Mesenchymal stem cell (in vitro differentiated cells and primary cell): Measurements from ENCODE around the gene CLDN15.
"Not testable (repeated sequence)": the region's sequence is repeated elsewhere in the genome, so short reads cannot be mapped to it uniquely, and the experiment has no call there.

ENCODE experiments used
- DNase-seq: peaks from one replicate; pipeline ENCODE4 v3.0.0-alpha.2; 2013
- H2AFZ ChIP-seq: one replicate; pipeline ENCODE4 v1.6.1; 2013; ENCODE audit warnings: low read depth, mild to moderate bottlenecking, control low read depth, inconsistent platforms, low read length, moderate library complexity
- H2AK5ac ChIP-seq: 2 replicates; pipeline ENCODE4 v1.6.1; 2013; ENCODE audit warnings: low read length, moderate library complexity, mild to moderate bottlenecking, inconsistent platforms; ENCODE audit not compliant: severe bottlenecking
- H2BK120ac ChIP-seq: one replicate; pipeline ENCODE4 v1.6.1; 2013; ENCODE audit warnings: low read depth, mild to moderate bottlenecking, inconsistent platforms, low read length, moderate library complexity
- H2BK12ac ChIP-seq, 2 experiments: one replicate each; pipeline ENCODE4 v1.6.1; 2013; ENCODE audit warnings: inconsistent platforms in 2 of 2, low read length in 2 of 2, mild to moderate bottlenecking in 2 of 2, moderate library complexity in 2 of 2, control low read depth in 1 of 2
- H2BK15ac ChIP-seq: one replicate; pipeline ENCODE4 v1.6.1; 2013; ENCODE audit warnings: mild to moderate bottlenecking, low read depth, inconsistent platforms; ENCODE audit not compliant: poor library complexity, severe bottlenecking
- H2BK5ac ChIP-seq: 2 replicates; pipeline ENCODE4 v1.6.1; 2013; ENCODE audit warnings: low read depth, mild to moderate bottlenecking, low read length, control low read depth, inconsistent platforms; ENCODE audit not compliant: poor library complexity, severe bottlenecking
- H3K14ac ChIP-seq, 2 experiments: one replicate each; pipeline ENCODE4 v1.6.1; 2013; ENCODE audit warnings: inconsistent platforms in 2 of 2, low read length in 2 of 2, control low read depth in 1 of 2, mild to moderate bottlenecking in 1 of 2, moderate library complexity in 1 of 2
- H3K18ac ChIP-seq, 2 experiments: one replicate each; pipeline ENCODE4 v1.6.1; 2013; ENCODE audit warnings: inconsistent platforms in 2 of 2, low read length in 2 of 2, control low read depth in 1 of 2, low read depth in 1 of 2, mild to moderate bottlenecking in 1 of 2
- H3K23ac ChIP-seq, 2 experiments: one replicate each; pipeline ENCODE4 v1.6.1; 2013; ENCODE audit warnings: inconsistent platforms in 2 of 2, low read length in 2 of 2, mild to moderate bottlenecking in 2 of 2, moderate library complexity in 2 of 2, control low read depth in 1 of 2
- H3K27ac ChIP-seq: 2 replicates; pipeline ENCODE4 v1.5.1; 2013; ENCODE audit warnings: mild to moderate bottlenecking, moderate library complexity, low read length, control low read depth, inconsistent platforms; ENCODE audit not compliant: poor library complexity, severe bottlenecking
- H3K27me3 ChIP-seq, 2 experiments: 2 replicates each; pipeline versions ENCODE4 v1.6.1 to v1.7.0; 2013; ENCODE audit warnings: low read length in 2 of 2, mild to moderate bottlenecking in 2 of 2, moderate library complexity in 2 of 2, control low read depth in 1 of 2, inconsistent platforms in 1 of 2; ENCODE audit not compliant: control insufficient read depth in 1 of 2, insufficient read depth in 1 of 2
- H3K36me3 ChIP-seq, 2 experiments: 2 replicates each; pipeline versions ENCODE4 v1.6.1 to v1.7.0; 2013; ENCODE audit warnings: low read length in 2 of 2, control low read depth in 1 of 2, inconsistent platforms in 1 of 2, low read depth in 1 of 2, mild to moderate bottlenecking in 1 of 2; ENCODE audit not compliant: insufficient read depth in 2 of 2, control insufficient read depth in 1 of 2
- H3K4ac ChIP-seq, 2 experiments: one replicate each; pipeline ENCODE4 v1.6.1; 2013; ENCODE audit warnings: inconsistent platforms in 2 of 2, low read length in 2 of 2, mild to moderate bottlenecking in 2 of 2, moderate library complexity in 2 of 2, control low read depth in 1 of 2, low read depth in 1 of 2
- H3K4me1 ChIP-seq: 2 replicates; pipeline ENCODE4 v1.6.1; 2013; ENCODE audit warnings: low read depth, low read length, control low read depth; ENCODE audit not compliant: control insufficient read depth, insufficient read depth
- H3K4me2 ChIP-seq: 2 replicates; pipeline ENCODE4 v1.6.1; 2013; ENCODE audit warnings: low read length, mild to moderate bottlenecking, inconsistent platforms; ENCODE audit not compliant: poor library complexity, severe bottlenecking
- H3K4me3 ChIP-seq, 2 experiments: 2 replicates each; pipeline versions ENCODE4 v1.5.1 to v1.7.0; 2013; ENCODE audit warnings: low read length in 2 of 2, mild to moderate bottlenecking in 2 of 2, control low read depth in 1 of 2, low read depth in 1 of 2; ENCODE audit not compliant: insufficient read depth in 1 of 2
- H3K79me1 ChIP-seq: replicated peaks from 2 replicates; pipeline ENCODE4 v1.6.1; 2013; ENCODE audit warnings: mild to moderate bottlenecking, control low read depth, low read length, inconsistent platforms; ENCODE audit not compliant: poor library complexity, severe bottlenecking
- H3K9ac ChIP-seq: 2 replicates; pipeline ENCODE4 v1.7.0; 2013; ENCODE audit warnings: mild to moderate bottlenecking, low read length, moderate library complexity
- H3K9me3 ChIP-seq: 2 replicates; pipeline ENCODE4 v1.7.0; 2013; ENCODE audit warnings: mild to moderate bottlenecking, low read length; ENCODE audit not compliant: control insufficient read depth
- H4K8ac ChIP-seq: one replicate; pipeline ENCODE4 v1.6.1; 2013; ENCODE audit warnings: inconsistent platforms, mild to moderate bottlenecking, low read length, moderate library complexity
- H4K91ac ChIP-seq: one replicate; pipeline ENCODE4 v1.6.1; 2013; ENCODE audit warnings: mild to moderate bottlenecking, low read length, inconsistent platforms
- WGBS: methylation state at CpG from one replicate; pipeline ENCODE4 v1.1.7; 2013; ENCODE audit warnings: mixed read lengths; 5-methylcytosine and 5-hydroxymethylcytosine counted together

Gene CLDN15

GRCh38 chr7:101280912-101281311 is 43.3 kb upstream of the CLDN15 start:
- H4K91ac ChIP-seq, H3K4me2 ChIP-seq, H2BK5ac ChIP-seq, H3K9me3 ChIP-seq, H2AK5ac ChIP-seq, H3K4me3 ChIP-seq, H2AFZ ChIP-seq, H3K14ac ChIP-seq, H2BK120ac ChIP-seq, H3K79me1 ChIP-seq, H3K23ac ChIP-seq, H3K4me1 ChIP-seq, H3K9ac ChIP-seq, H3K4ac ChIP-seq, H2BK12ac ChIP-seq, H3K18ac ChIP-seq, H2BK15ac ChIP-seq, H3K27ac ChIP-seq, DNase-seq, H4K8ac ChIP-seq, H3K36me3 ChIP-seq: not testable (repeated sequence)
- 91% methylated on average over 8 of the region's 8 CpGs for WGBS
- peaks cover 7 to 27% of the 10 kb centered on the region in 2 experiments for H3K27me3 ChIP-seq

GRCh38 chr7:101278461-101279292 is 41.1 kb upstream of the CLDN15 start:
- H3K27ac ChIP-seq = no peak overlapping the region
- no peak overlapping the region for H4K8ac ChIP-seq
- WGBS = 91% methylated on average over 24 of the region's 24 CpGs
- no peaks in the 10 kb centered on the region for H3K36me3 ChIP-seq
- H2BK5ac ChIP-seq = no peak overlapping the region
- H2BK15ac ChIP-seq = no peak overlapping the region
- H3K4me2 ChIP-seq = no peak overlapping the region
- no peaks in the 10 kb centered on the region for H3K79me1 ChIP-seq
- H3K18ac ChIP-seq = no peak overlapping the region
- no peak overlapping the region for H4K91ac ChIP-seq
- no peaks in the 10 kb centered on the region for H3K9me3 ChIP-seq
- H2AFZ ChIP-seq = no peak overlapping the region
- no peak overlapping the region for H3K4ac ChIP-seq
- peaks cover 11 to 26% of the 10 kb centered on the region in 2 experiments for H3K27me3 ChIP-seq
- no peak for DNase-seq
- no peak overlapping the region for H2BK120ac ChIP-seq
- H3K4me1 ChIP-seq = peaks cover 4% of the 10 kb centered on the region
- H2BK12ac ChIP-seq = no peak overlapping the region
- H2AK5ac ChIP-seq = no peak overlapping the region
- H3K4me3 ChIP-seq = no peak overlapping the region
- H3K14ac ChIP-seq = no peak overlapping the region
- no peak overlapping the region for H3K23ac ChIP-seq
- no peak overlapping the region for H3K9ac ChIP-seq

- no peak overlapping the region for H2AK5ac ChIP-seq
- H3K4me3 ChIP-seq = no peak overlapping the region
- H3K9ac ChIP-seq = no peak overlapping the region
Measured at GRCh38 chr7:101277155-101277554, 39.6 kb upstream of the CLDN15 start.

GRCh38 chr7:101273206-101273605 is 35.6 kb upstream of the CLDN15 start:
- Histone ChIP-seq H3K9me3 (no peaks in the 10 kb centered on the region), H3K27ac (no peak overlapping the region), H2BK5ac (no peak overlapping the region), H3K36me3 (no peaks in the 10 kb centered on the region), H3K4me1 (no peaks in the 10 kb centered on the region), H4K91ac (no peak overlapping the region), H3K14ac (no peak overlapping the region), H3K9ac (no peak overlapping the region), H2BK15ac (no peak overlapping the region), H3K4ac (no peak overlapping the region), H2AFZ (no peak overlapping the region), H3K23ac (no peak overlapping the region), H2AK5ac (no peak overlapping the region), H3K4me3 (no peak overlapping the region), H3K4me2 (no peak overlapping the region), H3K79me1 (no peaks in the 10 kb centered on the region), H4K8ac (no peak overlapping the region), H2BK120ac (no peak overlapping the region), H3K27me3 (peaks cover 21 to 26% of the 10 kb centered on the region in 2 experiments), H2BK12ac (no peak overlapping the region), H3K18ac (no peak overlapping the region)
- 85% methylated on average over 4 of the region's 4 CpGs for WGBS
- DNase-seq = no peak

More at GRCh38 chr7:101277155-101277554, 39.6 kb upstream of the CLDN15 start:
- H3K9me3 ChIP-seq = no peaks in the 10 kb centered on the region
- H3K4me2 ChIP-seq = no peak overlapping the region
- H3K18ac ChIP-seq = no peak overlapping the region
- WGBS = 81% methylated on average over 9 of the region's 9 CpGs
- H2BK5ac ChIP-seq = no peak overlapping the region
- H3K4ac ChIP-seq = no peak overlapping the region
- H3K27me3 ChIP-seq = peaks cover 21 to 35% of the 10 kb centered on the region in 2 experiments
- H3K36me3 ChIP-seq = no peaks in the 10 kb centered on the region
- H3K14ac ChIP-seq = no peak overlapping the region
- no peak overlapping the region for H4K8ac ChIP-seq
- no peak overlapping the region for H3K23ac ChIP-seq
- no peak overlapping the region for H2BK15ac ChIP-seq
- H3K79me1 ChIP-seq = no peaks in the 10 kb centered on the region
- H3K27ac ChIP-seq = no peak overlapping the region
- no peak overlapping the region for H2BK12ac ChIP-seq
- no peak overlapping the region for H4K91ac ChIP-seq
- no peak overlapping the region for H2AFZ ChIP-seq
- no peaks in the 10 kb centered on the region for H3K4me1 ChIP-seq
- no peak for DNase-seq
- H2BK120ac ChIP-seq = no peak overlapping the region
